ENCODE data around the gene MMP28. TPM values are rescaled to one million over a fixed set of nuclear protein-coding genes. Genes with fewer than 3 reads are reported as not detected.

Gene MMP28
- total and polyA plus RNA-seq, 2 donors (not counting 1 experiment from before 2014, with no cell fraction given): 1.1 to 4.6 TPM

GRCh38 chr17:35740216-35740615 is 55.2 kb downstream of the MMP28 start:
- no peaks in the 10 kb centered on the region for H3K36me3 ChIP-seq (ENCODE audit: control insufficient read depth, insufficient read depth, low read length)
- no peak overlapping the region for H2AFZ ChIP-seq (ENCODE audit: low read length)
- H4K20me1 ChIP-seq (ENCODE audit: control insufficient read depth, extremely low read depth, insufficient read depth, low read length): no peaks in the 10 kb centered on the region
- H3K4me2 ChIP-seq (ENCODE audit: extremely low read depth, insufficient read depth, low read length): no peak overlapping the region
- H3K9me3 ChIP-seq (ENCODE audit: control insufficient read depth, insufficient read depth, low read depth, low read length): no peaks in the 10 kb centered on the region
- no peak overlapping the region for H3K9ac ChIP-seq (ENCODE audit: insufficient read depth, low read length)
- no peaks in the 10 kb centered on the region for H3K4me1 ChIP-seq (ENCODE audit: control insufficient read depth, extremely low read depth, insufficient read depth, low read length)
- no peak overlapping the region for H3K4me3 ChIP-seq (replicated peaks in 1 of 4; ENCODE audit: control extremely low read depth in 1 of 4, insufficient read depth in 1 of 4, low read depth in 3 of 4, low read length in 4 of 4)
- H3K27me3 ChIP-seq (ENCODE audit: control insufficient read depth, insufficient read depth, low read length): peaks cover 32% of the 10 kb centered on the region
- no peak overlapping the region for H3K27ac ChIP-seq (ENCODE audit: insufficient read depth, low read length)
- TF ChIP-seq EZH2 (IDR thresholded peaks at IDR 0.05; ENCODE audit: low read length, missing control alignments) (no peak), CTCF (conservative IDR thresholded peaks at IDR 0.05 in 1 of 2, IDR thresholded peaks at IDR 0.05 in 1 of 2; ENCODE audit: low read depth in 1 of 2, low read length in 2 of 2) (no peak)
- DNase-seq (ENCODE audit: low read depth in 2 of 2): no peak
- H3K79me2 ChIP-seq (ENCODE audit: control insufficient read depth, insufficient read depth, low read length): no peaks in the 10 kb centered on the region

- no peaks in the 10 kb centered on the region for H3K4me1 ChIP-seq (ENCODE audit: control insufficient read depth, extremely low read depth, insufficient read depth, low read length)
- no peak overlapping the region for H2AFZ ChIP-seq (ENCODE audit: low read length)
- no peak for DNase-seq (ENCODE audit: low read depth in 2 of 2)
- TF ChIP-seq CTCF (conservative IDR thresholded peaks at IDR 0.05 in 1 of 2, IDR thresholded peaks at IDR 0.05 in 1 of 2; ENCODE audit: low read depth in 1 of 2, low read length in 2 of 2) (no peak), EZH2 (IDR thresholded peaks at IDR 0.05; ENCODE audit: low read length, missing control alignments) (peak; percentile 43)
- H3K79me2 ChIP-seq (ENCODE audit: control insufficient read depth, insufficient read depth, low read length): no peaks in the 10 kb centered on the region
- no peak overlapping the region for H3K27ac ChIP-seq (ENCODE audit: insufficient read depth, low read length)
- H3K4me2 ChIP-seq (ENCODE audit: extremely low read depth, insufficient read depth, low read length): no peak overlapping the region
- H4K20me1 ChIP-seq (ENCODE audit: control insufficient read depth, extremely low read depth, insufficient read depth, low read length): no peaks in the 10 kb centered on the region
- no peak overlapping the region for H3K9ac ChIP-seq (ENCODE audit: insufficient read depth, low read length)
- H3K36me3 ChIP-seq (ENCODE audit: control insufficient read depth, insufficient read depth, low read length): no peaks in the 10 kb centered on the region
- H3K9me3 ChIP-seq (ENCODE audit: control insufficient read depth, insufficient read depth, low read depth, low read length): no peaks in the 10 kb centered on the region
- peaks cover 28% of the 10 kb centered on the region for H3K27me3 ChIP-seq (ENCODE audit: control insufficient read depth, insufficient read depth, low read length)
- no peak overlapping the region for H3K4me3 ChIP-seq (replicated peaks in 1 of 4; ENCODE audit: control extremely low read depth in 1 of 4, insufficient read depth in 1 of 4, low read depth in 3 of 4, low read length in 4 of 4)
These were observed 56.8 kb downstream of the MMP28 start for GRCh38 chr17:35738519-35739133.

GRCh38 chr17:35736236-35736635 is 59.2 kb downstream of the MMP28 start:
- H3K4me3 ChIP-seq (replicated peaks in 1 of 4; ENCODE audit: control extremely low read depth in 1 of 4, insufficient read depth in 1 of 4, low read depth in 3 of 4, low read length in 4 of 4): no peak overlapping the region
- H3K36me3 ChIP-seq (ENCODE audit: control insufficient read depth, insufficient read depth, low read length): no peaks in the 10 kb centered on the region
- H3K27me3 ChIP-seq (ENCODE audit: control insufficient read depth, insufficient read depth, low read length): peaks cover 23% of the 10 kb centered on the region
- no peak overlapping the region for H3K27ac ChIP-seq (ENCODE audit: insufficient read depth, low read length)
- H2AFZ ChIP-seq (ENCODE audit: low read length): no peak overlapping the region
- no peaks in the 10 kb centered on the region for H3K79me2 ChIP-seq (ENCODE audit: control insufficient read depth, insufficient read depth, low read length)
- no peaks in the 10 kb centered on the region for H4K20me1 ChIP-seq (ENCODE audit: control insufficient read depth, extremely low read depth, insufficient read depth, low read length)
- H3K4me1 ChIP-seq (ENCODE audit: control insufficient read depth, extremely low read depth, insufficient read depth, low read length): no peaks in the 10 kb centered on the region
- H3K4me2 ChIP-seq (ENCODE audit: extremely low read depth, insufficient read depth, low read length): no peak overlapping the region
- no peak for TF ChIP-seq CTCF (conservative IDR thresholded peaks at IDR 0.05 in 1 of 2, IDR thresholded peaks at IDR 0.05 in 1 of 2; ENCODE audit: low read depth in 1 of 2, low read length in 2 of 2)
- TF ChIP-seq EZH2 (IDR thresholded peaks at IDR 0.05; ENCODE audit: low read length, missing control alignments): no peak
- no peak for DNase-seq (ENCODE audit: low read depth in 2 of 2)
- no peak overlapping the region for H3K9ac ChIP-seq (ENCODE audit: insufficient read depth, low read length)
- no peaks in the 10 kb centered on the region for H3K9me3 ChIP-seq (ENCODE audit: control insufficient read depth, insufficient read depth, low read depth, low read length)
